Breast epithelium (tissue), 4 donors: ENCODE data around the gene ADD3. TPM values are rescaled to one million over a fixed set of nuclear protein-coding genes. Genes with fewer than 3 reads are reported as not detected.
A peak's percentile ranks its signal among the peaks of the same experiment; 100 is the strongest.

Experiments used
- DNase-seq, 2 donors: peaks; one replicate each; pipeline ENCODE4 v3.0.0-alpha.2; 2019; ENCODE audit warnings: low spot score in 2 of 2
- H3K27ac ChIP-seq, 2 donors: fragments of 200-600 bp; sonication (generic) in 1 of 2; one replicate each; pipeline ENCODE4 v1.5.1; 2016 to 2019; ENCODE audit warnings: mild to moderate bottlenecking in 1 of 2
- H3K27me3 ChIP-seq, 2 donors: fragments of 200-600 bp; sonication (generic) in 1 of 2; one replicate each; pipeline versions ENCODE4 v1.5.1 to v1.6.0; 2017 to 2019; ENCODE audit warnings: control low read depth in 1 of 2, mild to moderate bottlenecking in 1 of 2
- H3K36me3 ChIP-seq: fragments of 200-600 bp; one replicate; pipeline ENCODE4 v1.5.1; 2019
- H3K4me1 ChIP-seq, 2 donors: fragments of 200-600 bp; sonication (generic); one replicate each; pipeline ENCODE4 v1.5.1; 2016 to 2019; ENCODE audit warnings: control low read depth in 1 of 2
- H3K4me3 ChIP-seq, 3 donors: fragments of 200-600 bp; sonication (generic); 1 replicate in 2 of 3; 2 replicates in 1 of 3; pipeline ENCODE4 v1.5.1; 2016 to 2019; ENCODE audit warnings: mild to moderate bottlenecking in 3 of 3, moderate library complexity in 2 of 3
- H3K9me3 ChIP-seq, 2 donors: fragments of 200-600 bp; sonication (generic) in 1 of 2; one replicate each; pipeline ENCODE4 v1.5.1; 2016 to 2019; ENCODE audit warnings: control low read depth in 1 of 2
- POLR2A ChIP-seq: fragments of 450-650 bp; IDR thresholded peaks from one replicate; pipeline ENCODE4 v1.6.1; 2016; ENCODE audit warnings: antibody characterized with exemption, mild to moderate bottlenecking, moderate library complexity
- POLR2AphosphoS5 ChIP-seq, 3 donors: sonication (generic); formaldehyde crosslinking; IDR thresholded peaks; one replicate each; pipeline ENCODE4 v1.6.1; 2017; ENCODE audit warnings: antibody characterized with exemption in 3 of 3
- intact Hi-C: fragments of 100-400 bp; cut with DNase I; formaldehyde crosslinking; loops from one replicate; pipeline ENCODE4 v1.15.1; 2023; ENCODE audit warnings: low total_unique reads
- total RNA-seq, 3 donors: library from RNA; depleted of rRNA; stranded (reverse); fragments of >200 nt; gene quantifications; one replicate each; pipeline ENCODE4 v1.1.0, GENCODE V29; 2016
- TF ChIP-seq, protein P1 (sequence below), 3 donors: fragments of 450-650 bp; IDR thresholded peaks; one replicate each; pipeline ENCODE4 v1.5.1; 2016 to 2017; ENCODE audit warnings: antibody characterized with exemption in 3 of 3, mild to moderate bottlenecking in 3 of 3, moderate library complexity in 3 of 3

ADD3 gene
- total RNA-seq, 3 donors from 2014 or later, result 208 to 458 (median 347) TPM

DNA sequence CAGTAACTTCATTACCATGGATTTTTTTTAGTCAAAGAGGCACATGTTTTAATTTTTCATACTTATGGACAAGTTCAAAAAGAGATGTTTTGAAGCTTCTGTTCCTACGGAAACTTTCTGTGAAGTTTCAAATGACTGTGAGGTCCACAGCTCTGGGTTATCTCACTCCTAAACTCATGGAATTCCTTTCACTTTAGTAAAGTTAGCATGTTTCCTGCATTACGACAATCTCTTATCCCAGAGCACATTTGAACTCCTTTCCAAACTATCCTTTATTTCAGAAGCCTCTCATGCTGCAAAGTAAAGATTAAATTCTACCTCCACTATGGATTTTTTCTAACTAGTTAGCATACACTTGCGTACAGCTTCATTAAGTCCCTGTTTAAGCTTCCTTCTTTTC is 15.3 kb upstream of the ADD3 start:
- Histone ChIP-seq H3K27me3 (no peaks in the 10 kb centered on the region), H3K27ac (peak overlapping the region in 1 of 2 donors; percentile 30), H3K36me3 (no peaks in the 10 kb centered on the region), H3K4me3 (no peak overlapping the region), H3K9me3 (no peaks in the 10 kb centered on the region), H3K4me1 (peaks cover 0 to 4% of the 10 kb centered on the region in 2 donors)
- TF ChIP-seq POLR2AphosphoS5 (IDR thresholded peaks at IDR 0.05) (no peak), POLR2A (no peak)
- TF ChIP-seq, protein P1, sequence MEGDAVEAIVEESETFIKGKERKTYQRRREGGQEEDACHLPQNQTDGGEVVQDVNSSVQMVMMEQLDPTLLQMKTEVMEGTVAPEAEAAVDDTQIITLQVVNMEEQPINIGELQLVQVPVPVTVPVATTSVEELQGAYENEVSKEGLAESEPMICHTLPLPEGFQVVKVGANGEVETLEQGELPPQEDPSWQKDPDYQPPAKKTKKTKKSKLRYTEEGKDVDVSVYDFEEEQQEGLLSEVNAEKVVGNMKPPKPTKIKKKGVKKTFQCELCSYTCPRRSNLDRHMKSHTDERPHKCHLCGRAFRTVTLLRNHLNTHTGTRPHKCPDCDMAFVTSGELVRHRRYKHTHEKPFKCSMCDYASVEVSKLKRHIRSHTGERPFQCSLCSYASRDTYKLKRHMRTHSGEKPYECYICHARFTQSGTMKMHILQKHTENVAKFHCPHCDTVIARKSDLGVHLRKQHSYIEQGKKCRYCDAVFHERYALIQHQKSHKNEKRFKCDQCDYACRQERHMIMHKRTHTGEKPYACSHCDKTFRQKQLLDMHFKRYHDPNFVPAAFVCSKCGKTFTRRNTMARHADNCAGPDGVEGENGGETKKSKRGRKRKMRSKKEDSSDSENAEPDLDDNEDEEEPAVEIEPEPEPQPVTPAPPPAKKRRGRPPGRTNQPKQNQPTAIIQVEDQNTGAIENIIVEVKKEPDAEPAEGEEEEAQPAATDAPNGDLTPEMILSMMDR (IDR thresholded peaks at IDR 0.05), result no peak
- intact Hi-C loops, result no loop called here
- no peak for DNase-seq

GRCh38 chr10:109993551-109994330 is 14.0 kb upstream of the ADD3 start:
- Histone ChIP-seq H3K4me3 (no peak overlapping the region), H3K4me1 (peaks cover 0 to 4% of the 10 kb centered on the region in 2 donors), H3K36me3 (no peaks in the 10 kb centered on the region), H3K27me3 (no peaks in the 10 kb centered on the region), H3K9me3 (no peaks in the 10 kb centered on the region), H3K27ac (no peak overlapping the region)
- DNase-seq, result no peak
- TF ChIP-seq, protein P1 (IDR thresholded peaks at IDR 0.05), result no peak
- TF ChIP-seq POLR2A (no peak), POLR2AphosphoS5 (IDR thresholded peaks at IDR 0.05) (no peak)
- intact Hi-C loops, result no loop called here

DNA sequence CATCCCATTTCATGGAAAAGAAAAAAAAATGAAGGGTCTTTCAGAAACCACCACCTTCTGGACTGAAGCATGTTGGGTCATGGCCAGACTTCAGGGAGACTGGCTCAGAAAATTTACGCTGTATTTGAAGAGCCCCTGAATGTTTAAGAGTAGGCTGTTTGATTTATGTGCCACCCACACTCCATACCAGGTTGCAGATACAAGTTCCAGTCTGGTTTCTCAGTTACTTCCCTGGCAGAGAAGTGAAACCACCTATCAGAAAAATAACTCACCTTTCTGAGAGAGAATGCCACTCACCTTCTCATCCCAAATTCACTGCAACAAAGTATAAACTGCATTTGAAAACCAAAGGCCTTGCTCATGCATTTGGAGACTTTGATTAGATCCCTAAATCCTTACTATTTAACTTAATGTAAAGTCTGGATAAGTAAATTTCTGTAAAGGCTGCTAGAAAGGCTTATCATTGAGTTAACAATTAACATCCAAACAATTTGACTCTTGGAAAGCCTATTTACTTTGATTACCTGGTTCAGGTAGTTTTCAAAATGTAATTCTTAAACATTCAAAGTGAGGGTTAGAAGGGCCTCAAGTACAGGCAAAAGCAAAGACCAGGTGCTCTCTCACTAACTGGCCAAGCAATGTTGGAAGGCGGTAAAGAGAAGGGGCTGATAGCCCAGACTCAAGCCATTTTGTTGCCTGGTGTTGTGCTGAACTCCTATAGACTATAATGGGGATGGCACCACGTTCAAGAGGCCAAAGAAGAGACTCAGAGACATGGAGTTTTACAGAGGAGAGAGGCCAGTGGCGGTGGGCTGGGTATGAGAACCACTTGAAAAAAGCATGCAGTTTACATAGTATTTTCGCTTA is 12.8 kb upstream of the ADD3 start:
- Histone ChIP-seq H3K27ac (no peak overlapping the region), H3K36me3 (no peaks in the 10 kb centered on the region), H3K27me3 (no peaks in the 10 kb centered on the region), H3K9me3 (no peaks in the 10 kb centered on the region), H3K4me3 (no peak overlapping the region), H3K4me1 (peaks cover 0 to 4% of the 10 kb centered on the region in 2 donors)
- DNase-seq, result no peak
- intact Hi-C loops, result no loop called here
- TF ChIP-seq POLR2A, result no peak
- TF ChIP-seq, protein P1 (IDR thresholded peaks at IDR 0.05), result no peak
- no peak for TF ChIP-seq POLR2AphosphoS5 (IDR thresholded peaks at IDR 0.05)

DNA sequence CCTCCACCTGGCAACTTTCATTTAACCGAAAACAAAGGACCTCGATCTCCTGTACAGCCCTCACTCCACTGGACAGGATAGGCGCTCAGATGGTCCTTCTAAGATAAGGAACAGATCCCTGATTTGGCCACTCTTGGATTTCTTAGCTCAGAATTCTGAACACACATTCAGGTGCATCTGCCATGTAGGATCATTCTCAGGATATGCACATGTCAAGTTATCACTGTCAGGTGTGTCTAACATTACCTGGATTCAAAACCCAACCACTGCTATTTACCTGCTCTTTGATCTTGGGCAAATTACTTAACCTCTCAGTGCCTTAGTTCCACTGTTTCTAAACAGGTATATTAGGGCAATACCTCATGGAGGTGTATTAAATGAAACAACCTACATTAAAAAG is 12.2 kb upstream of the ADD3 start:
- no peaks in the 10 kb centered on the region for H3K36me3 ChIP-seq
- intact Hi-C loops, result no loop called here
- no peak for TF ChIP-seq POLR2AphosphoS5 (IDR thresholded peaks at IDR 0.05)
- TF ChIP-seq, protein P1 (IDR thresholded peaks at IDR 0.05), result no peak
- TF ChIP-seq POLR2A, result no peak
- DNase-seq, result no peak
- no peaks in the 10 kb centered on the region for H3K9me3 ChIP-seq
- peaks cover 0 to 4% of the 10 kb centered on the region in 2 donors for H3K4me1 ChIP-seq
- H3K27me3 ChIP-seq, result no peaks in the 10 kb centered on the region
- no peak overlapping the region for H3K27ac ChIP-seq
- no peak overlapping the region for H3K4me3 ChIP-seq

DNA sequence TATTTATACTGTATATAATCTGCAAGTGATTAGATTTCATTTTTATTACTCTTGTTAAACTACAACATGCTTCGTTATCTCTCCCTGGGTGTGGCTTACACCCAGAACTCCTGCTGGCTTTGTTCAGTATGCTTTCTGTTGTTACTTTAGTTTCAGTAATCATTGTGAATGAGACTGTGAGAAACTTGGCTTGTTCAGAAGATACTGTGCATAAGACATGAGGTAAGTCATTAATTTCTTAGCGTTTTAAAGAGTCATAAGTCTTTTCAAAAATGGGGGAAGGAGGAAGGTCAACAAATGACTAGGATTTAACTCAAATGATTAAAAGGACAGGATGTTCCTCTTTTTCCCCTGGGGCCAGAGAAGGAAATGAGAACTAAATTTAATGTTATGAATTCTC is 11.6 kb upstream of the ADD3 start:
- no peaks in the 10 kb centered on the region for H3K27me3 ChIP-seq
- peak overlapping the region in 1 of 2 donors; percentile 40 for H3K27ac ChIP-seq
- no peak overlapping the region for H3K4me3 ChIP-seq
- DNase-seq, result no peak
- peaks cover 0 to 4% of the 10 kb centered on the region in 2 donors for H3K4me1 ChIP-seq
- TF ChIP-seq, protein P1 (IDR thresholded peaks at IDR 0.05), result no peak
- TF ChIP-seq POLR2A (no peak), POLR2AphosphoS5 (IDR thresholded peaks at IDR 0.05) (no peak)
- H3K36me3 ChIP-seq, result no peaks in the 10 kb centered on the region
- intact Hi-C loops, result no loop called here
- no peaks in the 10 kb centered on the region for H3K9me3 ChIP-seq
